ENCODE results near the gene CREB3L1.

DNA sequence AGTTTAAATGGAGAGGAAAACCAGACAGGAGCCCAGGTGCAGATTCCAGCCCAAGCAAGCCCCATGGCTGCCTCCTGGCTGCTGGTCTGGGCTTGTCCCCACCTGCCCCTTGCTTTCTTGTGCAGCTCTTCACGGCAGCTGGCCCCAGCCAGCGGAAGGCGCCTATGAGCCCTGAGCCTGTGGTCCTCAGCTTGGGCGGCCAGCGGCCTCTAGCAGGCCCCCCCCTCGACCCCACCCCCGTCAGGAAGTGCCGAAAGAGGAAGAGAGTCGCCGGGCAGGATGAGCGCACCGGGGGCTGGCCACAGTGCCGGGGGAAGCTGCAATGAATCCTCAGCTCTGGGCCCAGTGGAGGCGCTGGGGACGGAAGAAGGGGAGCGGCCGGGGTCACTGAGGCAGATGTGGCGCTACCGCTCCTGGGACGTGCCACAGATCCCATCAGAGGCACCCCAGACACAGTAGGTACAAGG is 67.7 kb downstream of the CREB3L1 start:
- TF ChIP-seq, protein P1, sequence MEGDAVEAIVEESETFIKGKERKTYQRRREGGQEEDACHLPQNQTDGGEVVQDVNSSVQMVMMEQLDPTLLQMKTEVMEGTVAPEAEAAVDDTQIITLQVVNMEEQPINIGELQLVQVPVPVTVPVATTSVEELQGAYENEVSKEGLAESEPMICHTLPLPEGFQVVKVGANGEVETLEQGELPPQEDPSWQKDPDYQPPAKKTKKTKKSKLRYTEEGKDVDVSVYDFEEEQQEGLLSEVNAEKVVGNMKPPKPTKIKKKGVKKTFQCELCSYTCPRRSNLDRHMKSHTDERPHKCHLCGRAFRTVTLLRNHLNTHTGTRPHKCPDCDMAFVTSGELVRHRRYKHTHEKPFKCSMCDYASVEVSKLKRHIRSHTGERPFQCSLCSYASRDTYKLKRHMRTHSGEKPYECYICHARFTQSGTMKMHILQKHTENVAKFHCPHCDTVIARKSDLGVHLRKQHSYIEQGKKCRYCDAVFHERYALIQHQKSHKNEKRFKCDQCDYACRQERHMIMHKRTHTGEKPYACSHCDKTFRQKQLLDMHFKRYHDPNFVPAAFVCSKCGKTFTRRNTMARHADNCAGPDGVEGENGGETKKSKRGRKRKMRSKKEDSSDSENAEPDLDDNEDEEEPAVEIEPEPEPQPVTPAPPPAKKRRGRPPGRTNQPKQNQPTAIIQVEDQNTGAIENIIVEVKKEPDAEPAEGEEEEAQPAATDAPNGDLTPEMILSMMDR (IDR thresholded peaks at IDR 0.05) = no peak
- TF ChIP-seq EP300 (IDR thresholded peaks at IDR 0.05) (no peak), POLR2A (IDR thresholded peaks at IDR 0.05; ENCODE audit: low read depth) (no peak), POLR2AphosphoS5 (IDR thresholded peaks at IDR 0.05) (peak in 1 of 2 donors; percentile 5)

Data from esophagus muscularis mucosa (tissue), 4 donors.